Smooth muscle cell (in vitro differentiated cells): ENCODE measurements around the gene RAPH1. TPM values are rescaled to one million over a fixed set of nuclear protein-coding genes. Genes with fewer than 3 reads are reported as not detected.

ENCODE experiments used
- DNase-seq: peaks from one replicate; lab custom pipeline; 2025; ENCODE audit not compliant: unreplicated experiment; lab: John Stamatoyannopoulos, UW
- H2AFZ ChIP-seq: fragments of 200-600 bp; sonication (generic); 2 replicates; pipeline ENCODE4 v1.6.0; 2016; ENCODE audit warnings: antibody characterized with exemption, low read depth, mild to moderate bottlenecking
- H3F3A ChIP-seq: fragments of 200-600 bp; sonication (generic); 2 replicates; pipeline ENCODE4 v1.6.0; 2017; ENCODE audit warnings: antibody characterized with exemption, low read depth
- H3K27ac ChIP-seq: fragments of 200-600 bp; sonication (generic); 2 replicates; pipeline ENCODE4 v1.5.1; 2016; ENCODE audit warnings: low read depth, mild to moderate bottlenecking
- H3K27me3 ChIP-seq: fragments of 200-600 bp; sonication (generic); 2 replicates; pipeline ENCODE4 v1.6.1; 2016; ENCODE audit warnings: low read depth, mild to moderate bottlenecking
- H3K36me3 ChIP-seq: fragments of 200-600 bp; sonication (generic); 2 replicates; pipeline ENCODE4 v1.5.1; 2016; ENCODE audit warnings: low read depth
- H3K4me1 ChIP-seq: fragments of 200-600 bp; sonication (generic); 2 replicates; pipeline ENCODE4 v1.5.1; 2016; ENCODE audit warnings: low read depth
- H3K4me2 ChIP-seq: fragments of 200-600 bp; sonication (generic); 2 replicates; pipeline ENCODE4 v1.6.0; 2016; ENCODE audit warnings: mild to moderate bottlenecking
- H3K4me3 ChIP-seq: fragments of 200-600 bp; sonication (generic); 2 replicates; pipeline ENCODE4 v1.5.1; 2016; ENCODE audit warnings: mild to moderate bottlenecking
- H3K79me2 ChIP-seq: fragments of 200-600 bp; sonication (generic); 2 replicates; pipeline ENCODE4 v1.6.0; 2016; ENCODE audit warnings: low read depth, mild to moderate bottlenecking
- H3K9ac ChIP-seq: fragments of 200-600 bp; sonication (generic); 2 replicates; pipeline ENCODE4 v1.6.0; 2016; ENCODE audit warnings: low read depth
- H3K9me3 ChIP-seq: fragments of 200-600 bp; sonication (generic); replicated peaks from 2 replicates; pipeline ENCODE4 v1.5.1; 2016; ENCODE audit warnings: low read depth
- H4K20me1 ChIP-seq: fragments of 200-600 bp; sonication (generic); 2 replicates; pipeline ENCODE4 v1.6.0; 2016; ENCODE audit warnings: low read depth
- CTCF ChIP-seq: fragments of 200-600 bp; sonication (generic); IDR thresholded peaks from 2 replicates; pipeline ENCODE4 v1.5.1; 2017; ENCODE audit warnings: borderline replicate concordance, mild to moderate bottlenecking, antibody characterized with exemption; ENCODE audit not compliant: insufficient read depth, poor library complexity, severe bottlenecking
- WGBS: methylation state at CpG from one replicate; pipeline ENCODE4 v1.1.7; 2016; ENCODE audit warnings: low lambda C conversion rate; 5-methylcytosine and 5-hydroxymethylcytosine counted together
- polyA plus RNA-seq: library from polyadenylated mRNA; unstranded; fragments of >200 nt; fragmentation: Nextera tagmentation; extraction: Ambion mirVana; gene quantifications from 2 replicates; pipeline ENCODE4 v1.2.1, GENCODE V29; 2016
- total RNA-seq: library from RNA; depleted of rRNA; stranded (reverse); fragments of >200 nt; gene quantifications from 2 replicates; pipeline ENCODE4 v1.2.3, GENCODE V29; 2014

RAPH1 gene
- total and polyA plus RNA-seq, 2 experiments from 2014 or later = 8.5 to 22.3 TPM

- no peak overlapping the region for H2AFZ ChIP-seq
- H4K20me1 ChIP-seq = no peaks in the 10 kb centered on the region
- DNase-seq = no peak
These were observed 43.9 kb upstream of the RAPH1 start for GRCh38 chr2:203578759-203579643.

DNA sequence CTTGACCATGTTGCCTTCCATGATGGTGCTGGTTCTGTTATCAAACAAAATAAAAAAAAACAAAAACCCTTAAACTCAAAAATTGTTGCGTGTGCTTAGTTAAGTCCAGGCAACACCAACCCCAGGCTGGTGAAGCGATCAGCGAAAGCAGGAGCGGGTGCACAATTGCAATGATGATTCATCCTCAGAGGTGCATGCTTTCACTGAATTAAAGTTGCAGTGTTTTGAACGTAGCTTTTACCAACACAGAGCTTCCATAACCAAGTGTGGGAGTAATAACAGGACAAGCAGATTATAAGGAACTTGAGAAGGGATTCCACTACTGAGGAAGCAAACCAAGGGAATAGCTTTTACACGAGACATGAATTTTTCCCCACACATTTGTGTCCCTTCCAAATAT is 39.7 kb upstream of the RAPH1 start:
- H3K9ac ChIP-seq = no peak overlapping the region
- DNase-seq = no peak
- H3K36me3 ChIP-seq = no peaks in the 10 kb centered on the region
- no peaks in the 10 kb centered on the region for H3K79me2 ChIP-seq
- peaks cover 6% of the 10 kb centered on the region for H3F3A ChIP-seq
- H3K27me3 ChIP-seq = no peaks in the 10 kb centered on the region
- no peak overlapping the region for H3K4me3 ChIP-seq
- H2AFZ ChIP-seq = no peak overlapping the region
- H3K9me3 ChIP-seq = no peaks in the 10 kb centered on the region
- no peaks in the 10 kb centered on the region for H4K20me1 ChIP-seq
- peaks cover 6% of the 10 kb centered on the region for H3K4me1 ChIP-seq
- WGBS = 45% methylated on average over 6 of the region's 6 CpGs
- peak overlapping the region; percentile 38 for H3K4me2 ChIP-seq
- no peak overlapping the region for H3K27ac ChIP-seq
- no peak for TF ChIP-seq CTCF

More at GRCh38 chr2:203578759-203579643, 43.9 kb upstream of the RAPH1 start:
- Histone ChIP-seq H3K27me3 (no peaks in the 10 kb centered on the region), H3K4me1 (peaks cover 10% of the 10 kb centered on the region), H3K36me3 (no peaks in the 10 kb centered on the region), H3K79me2 (no peaks in the 10 kb centered on the region), H3K4me2 (peak overlapping the region; percentile 34), H3F3A (peaks cover 10% of the 10 kb centered on the region), H3K9ac (peak overlapping the region; percentile 29), H3K4me3 (no peak overlapping the region), H3K9me3 (no peaks in the 10 kb centered on the region), H3K27ac (peak overlapping the region; percentile 81)
- no peak for TF ChIP-seq CTCF
- WGBS = 42% methylated on average over 4 of the region's 4 CpGs

- H3K4me2 ChIP-seq = no peak overlapping the region
- H3K4me3 ChIP-seq = no peak overlapping the region
- no peaks in the 10 kb centered on the region for H3K79me2 ChIP-seq
- peaks cover 6% of the 10 kb centered on the region for H3F3A ChIP-seq
- H3K9me3 ChIP-seq = no peaks in the 10 kb centered on the region
- no peaks in the 10 kb centered on the region for H4K20me1 ChIP-seq
- no peaks in the 10 kb centered on the region for H3K36me3 ChIP-seq
- H3K27me3 ChIP-seq = no peaks in the 10 kb centered on the region
- 93% methylated on average over 7 of the region's 7 CpGs for WGBS
- DNase-seq = no peak
- no peaks in the 10 kb centered on the region for H3K4me1 ChIP-seq
- H3K9ac ChIP-seq = no peak overlapping the region
- no peak overlapping the region for H3K27ac ChIP-seq
- no peak for TF ChIP-seq CTCF
- no peak overlapping the region for H2AFZ ChIP-seq
These were observed 37.2 kb upstream of the RAPH1 start for GRCh38 chr2:203572316-203572715.
